DOHH2 (cell line): ENCODE measurements around the gene ATP7A.

ENCODE experiments used
- CTCF ChIP-seq: fragments of 200-600 bp; sonication (generic); IDR thresholded peaks from one replicate; pipeline ENCODE4 v1.5.1; 2014; ENCODE audit warnings: antibody characterized with exemption, mild to moderate bottlenecking, low read depth, low read length; ENCODE audit not compliant: poor library complexity, severe bottlenecking
- EZH2phosphoT487 ChIP-seq: fragments of 200-600 bp; sonication (generic); IDR thresholded peaks from 2 replicates; pipeline ENCODE4 v1.6.1; 2017; ENCODE audit warnings: borderline replicate concordance, mild to moderate bottlenecking, antibody characterized with exemption, low read length, moderate library complexity, mixed read lengths

GRCh38 chrX:77893713-77894112, 16.8 kb upstream of the ATP7A start:
- TF ChIP-seq CTCF (no peak), EZH2phosphoT487 (no peak)
